Measurements from ENCODE around the gene NT5E.

The NT5E gene

DNA sequence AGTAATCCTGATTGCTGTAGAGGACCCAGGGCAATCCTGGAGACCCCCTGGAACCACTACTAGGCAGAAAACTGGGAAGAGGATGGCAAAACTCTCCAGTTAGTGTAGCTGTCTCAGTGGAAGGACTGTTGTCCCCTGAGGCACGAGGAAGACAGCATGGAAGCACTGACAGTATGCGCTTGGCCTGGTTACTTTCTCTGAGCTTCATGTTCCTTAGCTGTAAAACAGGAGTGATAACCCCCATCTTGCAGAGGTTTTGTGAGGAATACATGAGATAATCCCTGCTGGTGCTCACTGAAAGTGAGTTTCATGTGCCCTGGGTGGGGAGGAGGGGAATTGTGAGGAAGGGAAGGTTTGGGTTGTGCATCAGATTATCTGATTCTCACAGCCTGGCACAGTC, 3.2 kb downstream of the NT5E start:
- no peak for TF ChIP-seq CTCF (IDR thresholded peaks at IDR 0.05; ENCODE audit: extremely low read depth, missing control alignments)
- no peak for DNase-seq (ENCODE audit: low spot score)

GRCh38 chr6:85453490-85453889, 3.6 kb downstream of the NT5E start:
- DNase-seq (ENCODE audit: low spot score): peak; percentile 17
- no peak for TF ChIP-seq CTCF (IDR thresholded peaks at IDR 0.05; ENCODE audit: extremely low read depth, missing control alignments)

- TF ChIP-seq CTCF (IDR thresholded peaks at IDR 0.05; ENCODE audit: extremely low read depth, missing control alignments): no peak
- DNase-seq (ENCODE audit: low spot score): no peak
These were observed 5.7 kb downstream of the NT5E start for GRCh38 chr6:85455471-85456026.

DNA sequence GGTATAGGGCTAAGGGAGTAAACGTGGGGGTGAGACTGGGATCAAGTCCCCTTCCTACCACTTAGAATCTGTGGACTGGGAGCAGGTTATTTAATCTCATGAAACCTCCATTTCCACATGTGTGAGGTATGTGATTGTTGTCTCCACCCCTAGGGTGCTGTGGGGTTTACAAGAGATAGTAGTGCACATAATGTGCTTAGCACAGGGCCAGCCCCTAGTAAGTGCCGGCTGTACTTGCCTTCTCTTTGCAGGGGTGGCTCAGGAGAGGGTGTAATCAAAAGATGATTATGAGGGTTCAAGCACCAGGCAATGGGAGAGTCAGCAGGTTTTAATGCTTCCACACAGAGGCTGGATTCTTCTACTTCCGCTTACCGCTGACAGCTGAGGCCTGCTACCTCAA, 6.9 kb downstream of the NT5E start:
- no peak for TF ChIP-seq CTCF (IDR thresholded peaks at IDR 0.05; ENCODE audit: extremely low read depth, missing control alignments)
- no peak for DNase-seq (ENCODE audit: low spot score)

- DNase-seq (ENCODE audit: low spot score): no peak
- no peak for TF ChIP-seq CTCF (IDR thresholded peaks at IDR 0.05; ENCODE audit: extremely low read depth, missing control alignments)
These were observed 8.3 kb downstream of the NT5E start for GRCh38 chr6:85458184-85458583.

DNA sequence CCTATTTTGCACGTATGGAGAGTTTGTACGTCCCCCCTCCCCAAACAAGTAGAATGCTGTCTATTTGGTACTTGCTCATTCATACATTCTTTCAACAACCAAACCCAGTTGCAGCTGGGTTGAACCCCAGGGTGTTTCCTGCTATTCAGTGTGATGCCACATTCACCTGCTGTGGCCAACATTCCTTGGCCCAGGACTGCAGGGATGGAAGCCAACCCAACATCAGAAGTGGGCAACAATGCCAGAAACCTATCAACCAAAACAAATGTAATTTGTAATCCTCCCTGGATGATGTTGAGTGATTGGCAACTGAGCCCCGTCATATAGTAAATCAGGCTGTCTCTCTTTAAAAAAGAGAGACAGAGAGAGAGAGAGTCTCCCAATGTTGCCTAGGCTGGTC, 8.9 kb downstream of the NT5E start:
- TF ChIP-seq CTCF (IDR thresholded peaks at IDR 0.05; ENCODE audit: extremely low read depth, missing control alignments): no peak
- DNase-seq (ENCODE audit: low spot score): no peak

DNA sequence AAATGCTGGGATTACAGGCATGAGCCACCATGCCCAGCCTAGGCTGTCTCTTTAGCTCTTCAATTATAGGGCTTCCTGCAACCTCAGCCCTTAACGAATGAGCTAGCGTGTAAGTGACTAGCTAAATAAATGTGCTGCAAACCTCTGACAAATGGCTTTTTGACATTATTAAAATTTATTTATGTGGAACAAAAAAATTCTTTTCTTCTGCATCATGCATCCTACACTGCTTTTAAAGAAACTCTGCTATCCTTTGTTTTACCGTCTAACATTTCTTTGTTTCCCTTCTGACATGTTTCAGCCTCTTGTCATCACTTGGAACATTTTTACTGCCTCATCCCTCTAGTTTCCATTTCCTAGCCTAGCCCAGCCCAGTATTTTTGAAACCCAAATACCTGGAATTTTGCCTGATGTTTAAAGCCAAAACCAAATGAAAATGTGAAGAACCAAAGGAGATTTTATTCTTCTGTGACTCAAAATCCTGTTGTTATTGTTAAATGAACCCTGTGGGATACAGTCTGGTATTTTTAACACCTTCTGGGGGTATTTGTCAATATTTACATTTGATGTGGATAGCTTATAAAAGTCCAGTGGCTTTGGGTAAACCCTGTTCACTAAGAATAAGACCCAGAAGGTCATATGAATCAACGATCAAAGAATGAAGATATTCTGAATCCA, 9.5 kb downstream of the NT5E start:
- no peak for TF ChIP-seq CTCF (IDR thresholded peaks at IDR 0.05; ENCODE audit: extremely low read depth, missing control alignments)
- DNase-seq (ENCODE audit: low spot score): no peak
